HG03095 (cell line): ENCODE results near the gene RPS6KA2.
"Not testable (repeated sequence)": the region's sequence is repeated elsewhere in the genome, so short reads cannot be mapped to it uniquely, and the experiment has no call there.

Source experiments
- ATAC-seq: cut with Tn5 transposase; IDR thresholded peaks from one replicate; pipeline ENCODE4 v1.9.1; 2021; ENCODE audit warnings: moderate library complexity; ENCODE audit not compliant: unreplicated experiment

RPS6KA2 gene

GRCh38 chr6:166534658-166535406, 92.2 kb downstream of the RPS6KA2 start:
- no peak for ATAC-seq

GRCh38 chr6:166533205-166533824, 93.7 kb downstream of the RPS6KA2 start:
- no peak for ATAC-seq

- no peak for ATAC-seq
Observed at GRCh38 chr6:166532302-166532701, 94.7 kb downstream of the RPS6KA2 start.

GRCh38 chr6:166530211-166531095, 96.6 kb downstream of the RPS6KA2 start:
- ATAC-seq = no peak

- no peak for ATAC-seq
Observed at GRCh38 chr6:166529586-166529985, 97.5 kb downstream of the RPS6KA2 start.

- not testable (repeated sequence) for ATAC-seq
Observed at GRCh38 chr6:166529058-166529457, 98.0 kb downstream of the RPS6KA2 start.

GRCh38 chr6:166527849-166528248, 99.2 kb downstream of the RPS6KA2 start:
- no peak for ATAC-seq

- ATAC-seq = no peak
Observed at GRCh38 chr6:166526937-166527336, 100.1 kb downstream of the RPS6KA2 start.

- ATAC-seq = no peak
Observed at GRCh38 chr6:166525567-166525966, 101.5 kb downstream of the RPS6KA2 start.

- ATAC-seq = no peak
Observed at GRCh38 chr6:166523782-166524559, 103.1 kb downstream of the RPS6KA2 start.

- ATAC-seq = no peak
Observed at GRCh38 chr6:166520905-166521834, 105.9 kb downstream of the RPS6KA2 start.

- no peak for ATAC-seq
Observed at GRCh38 chr6:166516251-166516884, 110.7 kb downstream of the RPS6KA2 start.

GRCh38 chr6:166515072-166515810, 111.8 kb downstream of the RPS6KA2 start:
- ATAC-seq = no peak

GRCh38 chr6:166514196-166514595, 112.9 kb downstream of the RPS6KA2 start:
- ATAC-seq = no peak

GRCh38 chr6:166512567-166512966, 114.5 kb downstream of the RPS6KA2 start:
- ATAC-seq = peak; percentile 97

GRCh38 chr6:166511316-166511715, 115.7 kb downstream of the RPS6KA2 start:
- ATAC-seq = no peak

GRCh38 chr6:166509193-166509592, 117.9 kb downstream of the RPS6KA2 start:
- ATAC-seq = no peak

GRCh38 chr6:166508726-166509125, 118.3 kb downstream of the RPS6KA2 start:
- ATAC-seq = no peak
